Suprapubic skin (tissue), 4 donors: ENCODE measurements around the gene SUMF1.

ENCODE experiments used
- POLR2A ChIP-seq, 2 donors: fragments of 450-650 bp; IDR thresholded peaks; one replicate each; pipeline ENCODE4 v1.6.1; 2017; ENCODE audit warnings: antibody characterized with exemption in 2 of 2, mild to moderate bottlenecking in 2 of 2, moderate library complexity in 2 of 2
- POLR2AphosphoS5 ChIP-seq, 3 donors: sonication (generic); formaldehyde crosslinking; IDR thresholded peaks; one replicate each; pipeline ENCODE4 v1.6.1; 2017; ENCODE audit warnings: antibody characterized with exemption in 3 of 3

GRCh38 chr3:4338751-4339150 is 128.3 kb downstream of the SUMF1 start:
- TF ChIP-seq POLR2A (IDR thresholded peaks at IDR 0.05): no peak
- TF ChIP-seq POLR2AphosphoS5 (IDR thresholded peaks at IDR 0.05): no peak
